Upper lobe of left lung (tissue), 6 donors: ENCODE measurements around the gene DCTN3. TPM values are rescaled to one million over a fixed set of nuclear protein-coding genes. Genes with fewer than 3 reads are reported as not detected.

ENCODE experiments used
- ATAC-seq, 2 donors: fragments of 200-7000 bp; cut with Tn5 transposase; one replicate each; pipeline ENCODE4 v1.9.1; 2022; ENCODE audit warnings: mild to moderate bottlenecking in 2 of 2, moderate library complexity in 2 of 2; ENCODE audit not compliant: low FRiP score in 2 of 2
- DNase-seq, 2 donors: peaks; one replicate each; pipeline ENCODE4 v3.0.0-alpha.2; 2019 to 2020
- H3K27ac ChIP-seq, 4 donors: fragments of 200-600 bp; sonication (generic); one replicate each; pipeline ENCODE4 v1.5.1; 2016 to 2019
- H3K27me3 ChIP-seq, 4 donors: fragments of 200-600 bp; sonication (generic); one replicate each; pipeline ENCODE4 v1.5.1; 2017 to 2019
- H3K36me3 ChIP-seq, 4 donors: fragments of 200-600 bp; sonication (generic); one replicate each; pipeline ENCODE4 v1.5.1; 2016 to 2019
- H3K4me1 ChIP-seq, 4 donors: fragments of 200-600 bp; sonication (generic); one replicate each; pipeline ENCODE4 v1.5.1; 2018 to 2019
- H3K4me3 ChIP-seq, 4 donors: fragments of 200-600 bp; sonication (generic); one replicate each; pipeline ENCODE4 v1.5.1; 2017 to 2019; ENCODE audit warnings: mild to moderate bottlenecking in 2 of 4, moderate library complexity in 1 of 4
- H3K9me3 ChIP-seq, 4 donors: fragments of 200-600 bp; sonication (generic); one replicate each; pipeline ENCODE4 v1.5.1; 2018 to 2019
- CTCF ChIP-seq, 6 experiments: fragments of 450-650 bp in 4 of 6; fragments of 200-600 bp in 2 of 6; sonication (generic) in 2 of 6; IDR thresholded peaks; one replicate each; pipeline ENCODE4 v1.5.1; 2016 to 2019; ENCODE audit warnings: antibody characterized with exemption in 6 of 6
- EP300 ChIP-seq, 4 donors: sonication (generic); formaldehyde crosslinking; IDR thresholded peaks; one replicate each; pipeline ENCODE4 v1.5.1; 2017; ENCODE audit warnings: antibody characterized with exemption in 4 of 4, control low read depth in 2 of 4
- POLR2A ChIP-seq, 4 donors: fragments of 450-650 bp; IDR thresholded peaks; one replicate each; pipeline ENCODE4 v1.5.1; 2016 to 2017; ENCODE audit warnings: antibody characterized with exemption in 4 of 4, mild to moderate bottlenecking in 2 of 4
- POLR2AphosphoS5 ChIP-seq, 2 donors: sonication (generic); formaldehyde crosslinking; IDR thresholded peaks; one replicate each; pipeline ENCODE4 v1.5.1; 2017; ENCODE audit warnings: antibody characterized with exemption in 2 of 2
- WGBS, 2 donors: methylation state at CpG; one replicate each; pipeline ENCODE4 v1.1.5; 2017 to 2018; 5-methylcytosine and 5-hydroxymethylcytosine counted together
- total RNA-seq, 6 donors: library from RNA; depleted of rRNA in 4 of 6; stranded (reverse); fragments of >200 nt in 4 of 6; gene quantifications; one replicate each; pipeline versions ENCODE4 v1.1.0 to v1.2.1, GENCODE V29; 2016 to 2021
- donor health status: DM: no; HTN: no; CAD: no; lungs with moderate emphysema.
- donor health status: DM: no; HTN: yes; CAD: no; lungs with severe emphysema.

Gene DCTN3
- total RNA-seq, 6 donors from 2014 or later: 26.2 to 92.6 (median 68.1) TPM

DNA sequence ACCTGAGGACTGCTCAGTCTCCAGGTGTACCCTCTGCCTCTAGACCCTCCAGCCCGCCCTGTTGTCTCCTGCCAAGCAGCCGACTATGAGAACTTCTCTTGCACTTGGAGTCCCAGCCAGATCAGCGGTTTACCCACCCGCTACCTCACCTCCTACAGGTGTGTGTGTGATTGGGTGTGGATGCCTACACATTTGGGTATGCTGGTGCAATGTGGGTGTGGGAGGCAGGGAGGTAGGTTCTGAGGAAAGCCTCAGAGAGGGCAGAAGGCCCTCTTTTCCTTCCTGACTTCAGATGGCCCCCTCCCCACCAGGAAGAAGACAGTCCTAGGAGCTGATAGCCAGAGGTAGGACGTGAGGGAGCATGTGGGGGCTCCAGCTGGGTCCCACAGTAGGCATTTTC is 36.7 kb upstream of the DCTN3 start:
- Histone ChIP-seq H3K4me3 (no peak overlapping the region), H3K27me3 (no peaks in the 10 kb centered on the region), H3K27ac (no peak overlapping the region), H3K4me1 (peaks cover 29 to 34% (median 31%) of the 10 kb centered on the region in 4 donors), H3K36me3 (peaks cover 0 to 10% (median 3%) of the 10 kb centered on the region in 4 donors), H3K9me3 (no peaks in the 10 kb centered on the region)
- TF ChIP-seq EP300 (IDR thresholded peaks at IDR 0.05) (no peak), POLR2AphosphoS5 (IDR thresholded peaks at IDR 0.05) (no peak), CTCF (IDR thresholded peaks at IDR 0.05) (no peak), POLR2A (IDR thresholded peaks at IDR 0.05) (no peak)
- DNase-seq: no peak
- ATAC-seq: no peak
- WGBS, 2 donors: 91 to 96% methylated on average over 3 to 5 of the region's 5 CpGs

DNA sequence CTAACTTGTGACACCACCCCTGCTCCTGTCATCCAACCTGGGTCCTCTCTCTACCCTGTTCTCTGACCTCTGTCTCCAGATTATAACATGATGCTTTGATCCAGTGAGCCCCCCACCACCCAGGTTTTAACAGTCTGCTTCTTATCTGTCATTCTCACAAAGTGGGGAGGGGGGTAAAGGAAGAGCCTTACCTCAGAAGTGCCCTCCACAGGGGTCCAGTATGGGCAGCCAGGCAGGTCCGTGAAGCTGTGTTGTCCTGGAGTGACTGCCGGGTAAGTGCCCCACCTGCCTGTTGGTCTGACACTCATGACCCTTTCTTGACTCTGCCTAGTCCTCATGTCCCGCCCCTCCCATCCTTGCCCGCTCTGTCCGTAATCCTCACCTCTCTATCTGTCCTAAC is 35.1 kb upstream of the DCTN3 start:
- H3K4me3 ChIP-seq: no peak overlapping the region
- WGBS, 2 donors: 75 to 88% methylated on average over 4 to 5 of the region's 5 CpGs
- TF ChIP-seq EP300 (IDR thresholded peaks at IDR 0.05) (no peak), POLR2A (IDR thresholded peaks at IDR 0.05) (no peak)
- no peaks in the 10 kb centered on the region for H3K9me3 ChIP-seq
- peak overlapping the region in 2 of 4 donors; percentile 82 to 86 for H3K27ac ChIP-seq
- H3K36me3 ChIP-seq: peaks cover 0 to 7% (median 2%) of the 10 kb centered on the region in 4 donors
- no peaks in the 10 kb centered on the region for H3K27me3 ChIP-seq
- no peak for ATAC-seq
- DNase-seq: no peak
- H3K4me1 ChIP-seq: peaks cover 41 to 45% (median 43%) of the 10 kb centered on the region in 4 donors

DNA sequence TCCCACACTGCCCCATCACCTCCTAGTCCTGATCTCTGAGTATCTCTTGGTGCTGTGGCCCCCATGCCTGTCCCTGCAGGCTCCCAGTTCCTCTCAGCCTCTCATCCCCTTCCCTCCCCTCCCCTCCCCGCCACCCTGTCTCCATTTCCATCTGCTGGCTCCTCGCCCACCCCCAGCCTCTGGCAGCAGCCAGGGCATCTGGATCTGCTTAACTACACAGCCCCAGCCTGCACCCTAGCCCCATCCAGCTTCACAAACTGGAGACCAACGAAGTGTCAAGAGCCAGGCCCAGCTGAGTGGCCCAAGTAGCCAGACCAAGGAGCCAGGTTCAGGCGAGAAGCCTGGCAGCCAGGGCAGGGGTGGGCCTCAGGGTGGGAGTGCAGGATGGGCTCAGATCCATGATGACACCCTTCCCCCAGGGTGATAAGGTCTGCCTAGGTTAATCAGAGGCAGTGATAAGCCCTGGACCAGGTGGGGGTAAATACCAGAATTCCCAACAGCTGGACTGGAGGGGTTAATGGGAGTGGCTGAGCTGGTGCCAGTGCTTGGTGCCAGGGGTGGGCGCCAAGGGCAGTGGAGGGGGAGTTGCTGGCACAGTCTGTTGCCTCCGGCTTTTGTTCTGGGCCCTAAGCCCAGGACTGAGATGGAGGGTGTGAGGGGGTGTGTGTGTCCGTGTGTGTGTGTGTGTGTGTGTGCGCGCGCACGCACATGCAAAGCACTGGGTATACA is 34.2 kb upstream of the DCTN3 start:
- peak overlapping the region; percentile 7 to 86 (median 72) for H3K27ac ChIP-seq
- TF ChIP-seq POLR2A (IDR thresholded peaks at IDR 0.05): no peak
- no peak for TF ChIP-seq CTCF (IDR thresholded peaks at IDR 0.05)
- TF ChIP-seq POLR2AphosphoS5 (IDR thresholded peaks at IDR 0.05): peak in 1 of 2 donors; percentile 37
- peaks cover 4 to 9% (median 6%) of the 10 kb centered on the region in 4 donors for H3K36me3 ChIP-seq
- H3K27me3 ChIP-seq: no peaks in the 10 kb centered on the region
- H3K9me3 ChIP-seq: no peaks in the 10 kb centered on the region
- peak in 1 of 2 donors; percentile 85 for DNase-seq
- WGBS, 2 donors: 36 to 64% methylated on average over 9 to 11 of the region's 11 CpGs
- H3K4me1 ChIP-seq: peaks cover 41 to 45% (median 43%) of the 10 kb centered on the region in 4 donors
- ATAC-seq: peak; percentile 28 to 39
- H3K4me3 ChIP-seq: no peak overlapping the region

GRCh38 chr9:34653151-34654072 is 33.1 kb upstream of the DCTN3 start:
- peaks cover 8 to 20% (median 14%) of the 10 kb centered on the region in 4 donors for H3K36me3 ChIP-seq
- TF ChIP-seq POLR2AphosphoS5 (IDR thresholded peaks at IDR 0.05) (no peak), POLR2A (IDR thresholded peaks at IDR 0.05) (no peak), EP300 (IDR thresholded peaks at IDR 0.05) (no peak), CTCF (IDR thresholded peaks at IDR 0.05) (no peak)
- H3K4me1 ChIP-seq: peaks cover 41 to 49% (median 43%) of the 10 kb centered on the region in 4 donors
- ATAC-seq (no peak), DNase-seq (no peak)
- peak overlapping the region; percentile 63 to 86 (median 72) for H3K27ac ChIP-seq
- no peaks in the 10 kb centered on the region for H3K27me3 ChIP-seq
- WGBS, 2 donors: 48 to 49% methylated on average over 11 of the region's 11 CpGs
- H3K4me3 ChIP-seq: no peak overlapping the region
- H3K9me3 ChIP-seq: no peaks in the 10 kb centered on the region

- DNase-seq (no peak), ATAC-seq (no peak)
- Histone ChIP-seq H3K27me3 (no peaks in the 10 kb centered on the region), H3K4me3 (peak overlapping the region in 3 of 4 donors; percentile 31 to 48 (median 42)), H3K36me3 (peaks cover 8 to 24% (median 15%) of the 10 kb centered on the region in 4 donors), H3K9me3 (no peaks in the 10 kb centered on the region), H3K27ac (peak overlapping the region; percentile 63 to 86 (median 72)), H3K4me1 (peaks cover 47 to 57% (median 50%) of the 10 kb centered on the region in 4 donors)
- no peak for TF ChIP-seq POLR2A (IDR thresholded peaks at IDR 0.05)
- TF ChIP-seq POLR2AphosphoS5 (IDR thresholded peaks at IDR 0.05): no peak
- no peak for TF ChIP-seq CTCF (IDR thresholded peaks at IDR 0.05)
- no peak for TF ChIP-seq EP300 (IDR thresholded peaks at IDR 0.05)
- 25% methylated on average over 4 to 5 of the region's 5 CpGs for WGBS, 2 donors
Observed at GRCh38 chr9:34652602-34653000, 32.3 kb upstream of the DCTN3 start.
